ENCODE results near the gene CYP2W1.

- TF ChIP-seq POLR2A (IDR thresholded peaks at IDR 0.05): no peak
- no peak for TF ChIP-seq CTCF (IDR thresholded peaks at IDR 0.05)
- no peak for TF ChIP-seq POLR2AphosphoS5 (IDR thresholded peaks at IDR 0.05)
These were observed 424 bp upstream of the CYP2W1 start for GRCh38 chr7:982511-983003.

All from prostate gland (tissue), 2 donors.